Stimulated activated CD8-positive, alpha-beta memory T cell treated with anti-CD3 and anti-CD28 coated beads, Interleukin-4, amount 100 ng/mL, for 4 hours (primary cell): Measurements from ENCODE around the gene SCRT2.
"Not testable (repeated sequence)": the region's sequence is repeated elsewhere in the genome, so short reads cannot be mapped to it uniquely, and the experiment has no call there.

ENCODE experiments used
- DNase-seq, 2 donors: peaks; one replicate each; pipeline ENCODE4 v3.0.0-alpha.2; 2020; ENCODE audit warnings: low read depth in 2 of 2, low spot score in 1 of 2

SCRT2 gene

DNA sequence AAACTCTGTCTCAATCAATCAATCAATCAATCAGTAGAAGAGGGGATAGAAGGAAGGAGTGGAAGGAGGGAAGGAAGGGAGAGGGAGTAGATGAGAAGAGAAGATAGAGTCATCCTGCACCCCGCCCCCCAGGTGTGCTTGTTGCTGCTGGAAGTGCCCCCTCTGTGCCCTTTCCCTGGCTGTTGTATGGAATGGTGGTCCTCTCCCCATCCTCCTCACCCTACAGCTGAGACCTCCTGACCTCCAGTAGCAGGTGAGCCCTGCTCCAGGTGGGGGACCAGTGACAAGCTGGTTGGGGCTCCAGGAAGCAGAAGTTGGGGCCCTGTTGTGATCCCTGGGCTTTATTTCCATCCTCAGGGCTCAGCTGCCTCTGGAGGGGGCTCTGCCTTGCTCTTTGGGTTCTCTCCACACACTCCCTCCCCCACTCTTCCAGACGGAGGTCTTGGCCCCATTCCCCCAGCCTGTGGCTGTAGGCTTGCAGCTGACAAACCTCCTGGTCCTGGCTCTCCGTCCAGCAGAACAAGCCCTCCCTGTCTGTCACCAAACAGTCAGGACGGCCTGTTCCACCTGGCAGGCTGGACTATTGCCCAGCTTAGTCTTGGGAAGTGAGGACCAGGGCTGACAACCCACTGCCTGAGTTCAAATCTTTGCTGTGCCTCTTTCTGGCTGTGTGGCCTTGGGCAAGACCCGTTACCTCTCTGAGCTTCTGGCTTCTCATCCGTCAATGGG, 26.0 kb upstream of the SCRT2 start:
- no peak for DNase-seq

DNA sequence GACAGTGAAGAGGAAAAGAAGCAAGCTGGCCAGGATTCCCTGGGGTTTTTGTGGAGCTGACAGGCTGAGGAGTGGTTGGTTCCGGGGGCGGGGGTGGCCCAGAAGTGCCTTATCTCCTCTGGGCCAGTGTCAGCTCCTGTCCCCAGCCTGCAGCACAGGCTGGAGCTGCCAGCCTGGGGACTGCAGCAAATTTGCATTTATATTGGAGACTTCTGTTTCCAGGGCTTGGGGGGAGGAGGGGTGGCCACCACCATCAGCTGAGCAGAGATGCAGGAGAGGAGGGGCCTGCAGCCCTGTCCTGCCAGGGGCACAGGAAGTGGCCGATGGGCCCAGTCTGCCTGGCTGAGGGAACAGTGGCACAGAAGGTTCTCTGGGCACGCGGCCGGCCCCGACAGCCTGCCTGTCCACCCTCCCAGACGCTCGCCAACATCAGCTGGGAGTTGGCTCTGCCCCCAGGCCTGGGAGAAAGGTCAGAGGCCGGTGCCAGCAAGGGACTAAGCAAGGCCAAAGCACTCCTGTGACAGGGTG, 24.3 kb upstream of the SCRT2 start:
- DNase-seq = no peak

DNA sequence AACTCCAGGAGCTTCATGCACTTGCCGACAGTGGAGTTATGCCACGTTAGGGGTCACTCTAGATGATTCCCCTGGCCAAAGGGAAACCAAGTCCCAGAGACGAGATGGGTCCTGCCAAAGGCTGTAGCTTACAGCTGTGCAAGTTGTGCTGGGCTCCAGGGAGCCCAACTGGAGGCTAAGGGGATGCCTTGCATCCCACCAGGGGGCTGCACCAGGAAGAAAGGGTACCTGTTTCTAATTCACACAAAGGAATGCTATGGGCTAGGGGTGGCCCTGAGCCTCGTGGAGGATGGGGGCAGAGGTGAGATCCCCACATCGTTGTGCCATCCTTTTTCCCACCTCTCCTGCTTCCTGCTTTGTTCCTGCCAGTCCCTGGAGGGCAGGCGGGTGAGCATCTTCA, 23.7 kb upstream of the SCRT2 start:
- no peak for DNase-seq

DNA sequence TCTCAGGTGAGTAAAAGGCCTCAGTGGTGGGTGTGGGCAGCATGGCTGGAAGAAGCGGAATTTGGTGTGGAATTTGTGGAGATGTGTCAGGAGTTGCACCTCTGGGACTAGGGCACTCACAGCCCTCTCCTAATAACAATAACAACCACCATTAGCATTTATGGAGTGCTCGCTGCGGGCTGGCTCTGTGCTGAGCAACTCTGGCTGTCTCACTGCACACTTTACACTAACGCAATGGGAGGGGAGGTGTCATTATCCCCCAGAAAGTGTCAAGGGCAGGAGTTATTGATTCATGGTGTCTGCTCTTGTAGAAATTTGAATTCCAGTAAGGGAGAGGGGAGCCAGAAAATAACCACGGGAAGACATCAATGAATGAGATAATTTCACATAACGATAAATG, 22.7 kb upstream of the SCRT2 start:
- no peak for DNase-seq

DNA sequence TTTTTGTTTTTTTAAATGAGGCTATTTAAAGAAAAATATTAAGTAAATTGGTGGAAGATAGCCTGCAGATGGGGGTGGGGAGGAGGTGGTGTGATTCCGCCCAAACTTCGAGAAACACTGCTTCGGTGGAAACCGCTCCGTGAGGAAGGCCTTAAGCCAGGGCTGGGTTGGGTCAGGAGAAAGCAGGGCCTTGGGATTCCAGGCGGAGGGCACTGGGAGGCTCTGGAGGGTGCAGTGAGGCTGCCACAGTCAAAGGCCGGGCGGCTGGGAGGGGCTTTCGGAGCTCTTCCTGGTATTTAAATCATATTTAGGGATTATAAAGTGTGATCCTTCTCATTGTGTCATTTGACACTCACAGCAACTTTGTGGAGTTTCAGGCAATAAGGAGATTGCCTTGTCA, 22.2 kb upstream of the SCRT2 start:
- DNase-seq = no peak

DNA sequence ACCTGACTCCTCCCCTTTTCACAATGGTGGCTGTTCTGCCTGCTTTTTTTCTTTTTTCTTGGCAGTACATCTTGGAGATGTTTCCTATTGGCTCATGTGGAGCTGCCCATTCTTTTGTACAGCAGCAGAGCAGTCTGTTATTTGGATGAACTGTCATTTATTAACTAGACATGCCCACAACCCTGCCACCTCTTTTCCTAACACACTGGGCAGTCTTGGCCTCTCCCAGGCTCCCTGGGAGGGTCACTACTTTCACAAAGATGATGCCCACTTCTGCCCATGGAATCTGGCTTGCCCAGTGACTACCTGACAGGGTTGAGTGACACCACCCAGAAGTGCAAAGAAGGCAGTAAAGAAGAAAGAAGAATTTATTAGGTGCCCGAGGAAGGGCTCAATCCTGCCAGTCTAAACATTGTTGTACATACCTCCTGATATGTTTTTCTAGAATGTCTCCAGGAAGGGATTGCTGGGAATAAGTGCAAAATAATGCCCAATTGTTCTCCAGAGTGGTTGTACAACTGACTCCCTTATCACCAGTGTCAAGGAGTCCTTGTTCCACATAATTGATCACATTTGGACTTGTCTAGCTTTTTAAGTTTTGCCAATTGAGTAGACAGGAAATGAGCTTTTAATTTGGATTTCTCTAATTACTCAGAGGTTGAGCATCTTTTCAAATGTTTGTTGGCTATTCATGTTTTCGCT, 19.7 kb upstream of the SCRT2 start:
- no peak for DNase-seq

DNA sequence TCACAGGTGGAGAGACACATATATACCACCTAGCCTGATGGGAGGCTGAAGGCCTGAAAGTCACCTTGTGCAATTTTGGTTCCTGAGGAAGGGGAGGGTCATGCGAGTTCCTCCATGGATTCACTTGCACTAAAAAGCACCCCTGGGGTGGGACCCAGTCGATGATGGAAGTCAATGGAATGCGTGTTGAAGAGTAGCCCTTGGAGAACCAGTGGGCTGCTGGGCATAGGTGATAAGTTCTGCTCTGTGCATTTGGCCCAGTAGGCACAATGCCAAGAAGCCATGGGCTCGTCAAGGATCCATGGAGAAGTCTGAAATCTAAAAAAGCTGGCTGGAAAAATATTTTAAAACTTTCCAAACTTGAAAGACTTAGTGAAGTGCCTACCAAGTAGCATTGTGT, 18.9 kb upstream of the SCRT2 start:
- no peak for DNase-seq

DNA sequence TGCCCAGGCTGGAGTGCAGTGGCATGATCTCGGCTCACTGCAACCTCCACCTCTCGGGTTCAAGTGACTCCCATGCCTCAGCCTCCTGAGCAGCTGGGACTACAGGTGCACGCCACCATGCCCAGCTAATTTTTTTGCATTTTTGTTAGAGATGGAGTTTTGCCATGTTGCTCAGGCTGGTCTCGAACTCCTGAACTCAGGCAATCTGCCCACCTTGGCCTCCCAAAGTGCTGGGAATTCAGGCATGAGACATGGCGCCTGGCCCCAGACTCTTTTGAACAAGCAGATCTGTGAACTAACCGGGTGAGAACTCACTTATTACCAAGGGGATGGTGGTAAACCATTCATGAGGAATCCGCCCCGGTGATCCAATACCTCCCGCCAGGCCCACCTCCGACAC, 18.2 kb upstream of the SCRT2 start:
- DNase-seq = not testable (repeated sequence)

DNA sequence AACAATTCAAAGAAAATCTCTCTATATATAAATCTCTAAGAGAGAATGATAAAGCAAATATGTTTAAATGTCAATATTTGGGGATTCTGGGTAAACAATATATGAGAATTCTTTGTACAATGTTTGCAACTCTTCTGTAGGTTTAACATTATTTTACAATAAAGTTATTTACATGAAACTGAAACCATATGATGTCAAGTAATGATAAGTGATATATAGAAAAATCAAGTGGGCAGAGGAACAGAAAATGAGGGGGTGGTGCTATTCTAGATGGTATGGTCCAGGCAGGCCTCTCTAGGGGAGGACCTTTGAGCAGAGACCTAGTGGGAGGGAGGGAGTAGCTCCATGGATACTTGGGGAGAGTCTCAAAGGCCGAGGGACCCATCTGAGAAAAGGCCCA, 16.4 kb upstream of the SCRT2 start:
- no peak for DNase-seq

DNA sequence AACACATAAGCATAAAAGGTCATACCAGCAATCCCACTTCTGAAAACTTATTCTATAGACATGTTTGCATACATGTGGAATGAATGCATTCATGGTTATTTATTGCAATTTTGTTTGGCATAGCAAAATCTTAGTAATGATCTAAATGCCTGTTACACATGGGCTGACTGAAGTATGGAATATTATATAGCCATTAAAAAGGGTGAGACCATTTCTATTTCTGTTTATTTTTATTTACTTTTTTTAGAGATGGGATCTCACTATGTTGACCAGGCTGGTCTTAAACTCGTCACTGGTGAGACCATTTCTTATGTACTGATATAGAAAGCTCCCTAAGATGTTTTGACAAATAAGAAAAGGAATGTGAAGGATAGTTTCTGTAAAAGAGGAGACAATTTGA, 14.3 kb upstream of the SCRT2 start:
- DNase-seq = no peak

DNA sequence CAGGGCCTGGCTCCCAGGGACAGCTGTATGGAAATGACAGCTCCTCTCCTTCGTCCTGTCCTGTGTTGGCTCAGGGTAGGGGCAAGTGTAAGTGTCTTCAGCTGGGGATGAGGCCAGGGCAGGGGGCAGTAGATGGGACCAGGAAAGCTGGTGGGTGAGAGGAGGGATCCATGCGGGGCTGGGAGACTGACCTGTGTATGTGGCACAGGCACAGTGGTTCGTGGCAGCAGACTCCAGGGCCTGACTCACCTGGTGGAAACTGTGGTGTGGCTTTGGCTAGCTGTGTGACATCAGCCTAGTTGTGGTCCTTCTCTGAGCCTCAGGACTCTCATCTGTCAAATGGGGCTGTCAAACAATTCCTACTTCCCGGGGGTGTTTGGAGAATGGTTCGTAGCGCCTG, 13.7 kb upstream of the SCRT2 start:
- DNase-seq = no peak

DNA sequence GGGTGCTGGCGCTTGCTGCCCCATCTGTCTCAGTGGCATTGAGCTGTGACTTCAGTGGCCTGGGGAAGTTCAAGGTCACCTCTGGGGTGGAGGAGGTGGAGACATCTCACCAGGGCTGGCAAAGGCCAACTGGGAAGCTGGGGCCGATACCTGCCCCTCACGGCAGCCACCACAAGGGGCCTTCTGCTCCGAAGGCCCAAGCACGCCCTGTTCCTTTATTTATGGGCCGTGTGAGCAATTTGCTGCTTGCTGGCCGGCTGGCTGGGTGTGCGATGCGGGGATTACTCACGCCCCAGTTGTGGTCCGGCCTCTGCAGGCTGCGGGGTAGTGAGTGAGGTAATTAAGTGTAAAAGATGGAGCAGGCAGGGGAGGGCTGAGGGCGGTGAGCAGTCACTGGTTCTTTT, 13.2 kb upstream of the SCRT2 start:
- no peak for DNase-seq

DNA sequence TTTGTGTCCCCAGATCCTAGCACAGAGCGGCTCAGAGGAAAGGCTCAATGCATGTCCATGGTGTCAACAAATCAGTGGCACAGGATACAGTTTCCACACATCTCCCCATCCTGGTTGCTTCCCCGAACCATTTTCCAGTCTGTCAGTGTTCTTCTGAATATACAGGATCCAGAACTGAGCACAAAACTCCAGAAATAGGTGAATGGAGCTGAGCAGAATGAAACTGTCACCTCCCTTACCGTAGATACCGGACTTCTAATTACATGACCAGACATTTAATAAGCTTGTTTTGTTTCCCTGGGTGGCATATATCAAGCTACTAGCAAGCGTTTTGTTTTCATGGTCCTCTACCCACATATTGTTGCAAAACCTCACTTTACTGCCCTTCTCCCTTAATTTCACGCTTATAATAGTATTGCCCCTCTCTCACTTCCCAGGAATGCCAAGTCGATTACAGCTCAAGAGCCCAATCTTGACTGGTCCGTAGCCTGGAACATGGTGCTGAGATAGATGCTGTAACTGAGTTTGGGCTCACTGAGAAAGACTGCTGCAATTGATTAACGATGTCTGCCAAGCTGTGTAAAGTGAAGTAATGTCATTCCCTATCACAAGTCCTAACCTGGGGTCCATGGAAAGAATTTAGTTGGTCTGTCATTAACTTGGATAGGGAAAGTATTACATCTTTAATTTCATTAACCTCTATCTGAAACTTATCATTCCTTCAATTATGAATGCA, 12.0 kb upstream of the SCRT2 start:
- DNase-seq = no peak

DNA sequence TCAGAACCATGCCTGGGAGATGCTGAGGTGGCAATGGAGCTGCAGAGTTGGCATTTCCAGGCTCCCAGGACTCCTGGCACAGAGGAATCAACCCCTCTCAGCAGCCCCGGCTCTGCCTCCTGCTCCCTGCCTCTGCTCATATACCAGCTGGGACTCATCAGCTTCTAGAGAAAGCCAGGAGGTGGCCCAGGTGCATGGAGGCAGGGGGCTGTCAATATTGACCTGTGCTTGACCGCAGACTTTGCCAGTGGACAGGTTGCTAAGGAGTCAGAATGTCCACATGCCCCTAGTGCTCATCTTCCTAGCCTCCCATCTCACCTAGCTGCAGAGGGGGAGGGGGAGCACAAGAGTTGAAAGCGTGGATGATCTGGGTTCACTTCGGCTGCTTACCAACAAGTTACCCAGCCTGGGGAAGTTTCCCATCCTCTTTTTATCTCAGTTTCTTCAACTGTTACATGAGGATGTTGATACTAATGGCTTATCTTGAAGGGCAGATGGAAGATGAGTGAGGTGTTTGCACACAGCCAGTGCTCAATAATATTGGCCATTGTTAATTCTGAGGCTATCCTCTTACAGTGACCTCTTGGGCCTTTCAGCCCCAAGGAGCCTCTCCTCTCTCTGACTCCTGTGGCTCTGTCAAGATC, 9.2 kb upstream of the SCRT2 start:
- no peak for DNase-seq

DNA sequence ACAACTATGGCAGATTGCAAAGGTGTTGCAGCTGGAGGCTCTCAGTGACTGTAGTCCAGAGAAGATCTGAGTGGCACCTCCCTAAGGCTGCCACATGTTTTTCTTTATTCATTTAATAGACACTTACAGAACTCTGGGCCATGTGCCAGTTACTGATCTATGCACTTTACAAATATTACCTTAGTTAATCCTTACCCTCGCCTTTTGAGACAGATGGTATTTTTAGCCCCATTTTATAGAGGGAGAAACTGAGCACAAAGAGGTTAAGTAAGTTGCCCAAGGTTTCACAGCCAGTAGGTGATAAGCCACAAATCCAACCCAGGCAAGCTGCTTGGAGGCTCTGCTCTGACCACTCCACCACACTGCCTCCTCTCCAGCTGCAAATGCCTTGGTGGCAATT, 6.5 kb upstream of the SCRT2 start:
- DNase-seq = no peak

DNA sequence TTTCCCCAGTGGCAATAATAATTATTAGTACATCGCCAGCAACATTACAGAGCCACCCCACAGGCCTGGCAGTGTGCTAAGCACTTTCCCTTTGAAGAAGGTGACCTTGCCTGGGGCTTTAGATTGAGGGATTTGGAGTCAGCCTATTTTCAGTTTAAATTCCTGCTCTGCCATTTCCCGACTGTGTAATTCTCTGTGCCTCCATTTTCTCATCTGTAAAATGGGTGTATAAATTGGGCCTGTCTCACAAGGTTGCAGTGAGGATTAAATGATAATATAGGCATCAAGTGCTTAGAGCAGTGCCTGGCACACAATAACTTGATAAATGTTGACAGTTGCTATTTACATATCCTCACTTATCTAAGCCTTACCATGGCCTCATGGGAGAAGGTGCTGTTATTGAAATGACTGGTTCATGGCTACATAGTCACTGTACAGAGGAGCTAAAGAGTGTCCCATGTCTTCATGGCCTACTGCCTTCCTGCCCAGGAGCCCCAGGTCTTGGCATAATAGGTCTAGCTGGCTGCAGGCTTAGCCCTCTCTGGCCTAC, 5.1 kb upstream of the SCRT2 start:
- no peak for DNase-seq

DNA sequence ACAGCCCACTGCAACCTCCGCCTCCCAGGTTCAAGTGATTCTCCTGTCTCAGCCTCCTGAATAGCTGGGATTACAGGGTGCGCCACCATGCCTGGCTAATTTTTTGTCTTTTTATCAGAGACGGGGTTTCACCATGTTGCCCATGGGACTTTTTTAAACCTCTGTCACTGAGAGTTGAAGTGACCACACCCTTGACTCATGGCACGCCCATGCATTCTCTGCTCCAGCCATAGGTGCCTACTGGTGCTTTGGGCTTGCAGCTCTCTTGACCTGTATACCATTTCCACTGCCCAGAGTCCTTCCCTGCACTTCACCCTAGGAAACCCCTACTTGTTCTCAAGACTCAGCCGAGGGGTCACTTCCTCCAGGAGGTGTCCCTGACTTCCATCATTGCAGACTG, 2.4 kb upstream of the SCRT2 start:
- no peak for DNase-seq

DNA sequence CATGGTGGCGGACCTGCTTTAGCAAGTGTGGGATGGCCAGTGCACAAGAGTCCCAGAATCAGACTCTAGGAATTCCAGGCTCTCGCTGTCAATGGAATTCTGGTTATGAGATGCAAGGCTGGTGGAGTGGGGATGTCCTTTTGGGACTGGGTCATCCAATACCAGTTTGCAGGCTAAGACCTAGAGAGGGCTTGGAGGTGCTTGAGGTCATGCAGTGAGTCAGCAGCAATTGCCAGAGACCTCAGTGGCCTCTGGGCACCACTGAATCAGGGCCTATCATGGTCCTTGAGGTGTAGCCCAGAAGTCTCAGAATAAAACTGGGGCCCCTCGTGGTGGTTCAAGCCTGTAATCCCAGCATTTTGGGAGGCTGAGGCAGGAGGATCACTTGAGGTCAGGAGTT, 1.4 kb upstream of the SCRT2 start:
- no peak for DNase-seq

DNA sequence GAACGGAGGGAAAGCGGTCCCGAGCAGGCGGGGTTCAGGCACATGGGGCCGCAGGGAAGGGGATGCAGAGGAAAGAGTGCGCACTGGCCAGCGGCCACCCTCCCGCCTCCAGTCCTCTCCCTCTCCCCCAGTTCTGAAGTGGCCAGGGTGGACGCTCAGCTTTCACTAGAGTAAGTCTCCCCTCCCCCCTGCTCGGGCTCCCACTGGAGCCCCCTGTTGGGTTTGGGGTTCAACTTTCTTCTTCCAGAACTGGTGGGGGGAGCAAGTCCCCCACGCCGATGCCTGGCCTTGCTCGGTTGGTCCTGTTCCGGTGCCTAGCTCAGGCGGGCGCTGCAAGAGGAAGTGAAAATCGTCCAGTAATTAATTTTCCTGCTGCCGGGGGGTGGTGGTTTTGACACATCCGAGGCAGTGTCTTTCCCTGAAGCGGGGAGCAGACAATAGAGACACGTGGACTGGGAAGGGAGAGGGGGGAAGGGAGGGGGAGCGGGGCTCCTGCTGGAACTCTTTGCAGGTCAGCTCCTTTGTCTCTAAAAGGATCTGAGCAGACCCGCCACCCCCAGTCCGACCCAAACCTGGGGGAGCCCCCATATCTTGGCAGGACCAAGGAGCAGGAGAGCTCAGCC, 824 bp upstream of the SCRT2 start:
- DNase-seq = no peak

DNA sequence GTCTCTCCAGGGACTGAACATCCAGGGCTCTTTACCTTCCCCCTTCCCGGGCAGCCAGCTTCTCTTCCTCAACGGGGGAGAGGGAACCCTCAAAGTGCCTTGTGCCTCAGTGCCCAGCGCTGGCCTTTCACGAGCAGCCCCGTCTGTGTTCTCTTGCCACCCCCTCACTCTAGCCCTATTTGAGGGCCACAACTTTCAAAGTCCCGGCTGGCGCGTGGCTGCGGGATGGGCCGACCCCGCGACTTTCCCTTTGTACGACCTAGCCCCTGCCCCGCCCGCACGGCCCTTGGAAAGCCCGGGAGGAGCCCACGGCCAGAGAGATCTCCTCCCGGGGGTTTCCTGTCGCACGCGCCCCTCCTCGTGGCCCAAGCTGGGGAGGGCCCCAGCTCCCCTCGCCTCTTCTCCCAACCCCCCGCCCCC, 559 bp downstream of the SCRT2 start:
- no peak for DNase-seq

DNA sequence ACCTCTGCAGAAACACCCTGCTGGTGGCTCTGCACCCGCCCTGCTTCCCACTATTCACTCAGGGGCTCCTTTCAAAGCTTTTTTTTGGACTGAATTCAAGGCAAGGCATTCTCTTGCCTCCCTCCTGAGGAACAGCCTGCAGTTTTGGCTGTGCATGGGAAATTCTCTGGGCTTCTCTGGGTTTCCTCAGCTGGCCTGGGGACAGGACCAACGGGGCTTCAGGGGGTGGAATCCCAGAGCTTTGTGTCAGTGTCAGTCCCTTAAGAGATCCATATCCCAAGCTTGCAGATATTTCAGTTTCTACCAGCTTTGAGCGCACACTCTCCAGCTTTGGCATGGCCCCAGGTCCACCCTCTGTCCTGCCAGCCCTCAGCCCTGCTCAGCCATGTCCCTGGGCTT, 2.0 kb downstream of the SCRT2 start:
- DNase-seq = no peak
